PFSK-1 (cell line): ENCODE data around the gene KCNK10.

ENCODE experiments used
- FOXP2 ChIP-seq: optimal IDR thresholded peaks from 2 replicates; pipeline ENCODE3; 2011; ENCODE audit warnings: borderline replicate concordance, control low read depth, inconsistent platforms; ENCODE audit not compliant: insufficient read depth; ENCODE audit errors: extremely low read length, extremely low read depth
- POLR2AphosphoS5 ChIP-seq: IDR thresholded peaks from 2 replicates; pipeline ENCODE4 v1.6.1; 2012; ENCODE audit warnings: low read depth, mild to moderate bottlenecking, control low read depth, low read length, moderate library complexity
- SIN3A ChIP-seq: IDR thresholded peaks from 2 replicates; pipeline ENCODE4 v1.6.1; 2012; ENCODE audit warnings: mild to moderate bottlenecking, low read length, moderate library complexity, borderline replicate concordance; ENCODE audit not compliant: insufficient read depth
- TAF1 ChIP-seq: IDR thresholded peaks from 2 replicates; pipeline ENCODE4 v1.6.1; 2012; ENCODE audit warnings: low read length, control low read depth, borderline replicate concordance; ENCODE audit not compliant: insufficient read depth
- TF ChIP-seq, protein P1 (sequence below), 2 experiments: IDR thresholded peaks; 2 replicates each; pipeline versions ENCODE4 v1.6.1 to v1.8.0; 2011 to 2012; ENCODE audit warnings: low read depth in 2 of 2, low read length in 2 of 2, control low read depth in 1 of 2, inconsistent platforms in 1 of 2, mild to moderate bottlenecking in 1 of 2, moderate library complexity in 1 of 2; ENCODE audit not compliant: insufficient read depth in 1 of 2

The KCNK10 gene

DNA sequence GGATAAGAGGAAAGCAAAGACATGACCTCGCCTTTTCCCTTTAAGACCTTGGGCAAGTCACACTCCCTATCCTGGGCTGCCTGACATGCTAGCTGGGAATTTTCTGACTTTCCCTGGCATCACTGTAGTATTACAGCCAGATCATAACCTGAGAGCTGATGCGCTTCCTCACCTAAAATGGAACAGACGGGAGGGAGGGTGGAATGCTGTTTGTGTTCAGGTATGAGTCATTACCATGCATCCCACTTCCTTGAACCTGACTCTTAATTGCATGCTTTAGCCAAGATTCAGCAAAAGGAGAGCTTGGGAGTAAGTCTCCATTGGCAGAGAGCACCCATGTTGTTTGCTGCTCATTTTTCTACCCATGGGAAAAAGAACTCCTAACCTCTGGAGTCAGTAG lies 156.5 kb downstream of the KCNK10 start:
- TF ChIP-seq POLR2AphosphoS5 = no peak
- TF ChIP-seq TAF1 = no peak
- TF ChIP-seq FOXP2 = no peak
- TF ChIP-seq SIN3A = no peak
- TF ChIP-seq, protein P1, sequence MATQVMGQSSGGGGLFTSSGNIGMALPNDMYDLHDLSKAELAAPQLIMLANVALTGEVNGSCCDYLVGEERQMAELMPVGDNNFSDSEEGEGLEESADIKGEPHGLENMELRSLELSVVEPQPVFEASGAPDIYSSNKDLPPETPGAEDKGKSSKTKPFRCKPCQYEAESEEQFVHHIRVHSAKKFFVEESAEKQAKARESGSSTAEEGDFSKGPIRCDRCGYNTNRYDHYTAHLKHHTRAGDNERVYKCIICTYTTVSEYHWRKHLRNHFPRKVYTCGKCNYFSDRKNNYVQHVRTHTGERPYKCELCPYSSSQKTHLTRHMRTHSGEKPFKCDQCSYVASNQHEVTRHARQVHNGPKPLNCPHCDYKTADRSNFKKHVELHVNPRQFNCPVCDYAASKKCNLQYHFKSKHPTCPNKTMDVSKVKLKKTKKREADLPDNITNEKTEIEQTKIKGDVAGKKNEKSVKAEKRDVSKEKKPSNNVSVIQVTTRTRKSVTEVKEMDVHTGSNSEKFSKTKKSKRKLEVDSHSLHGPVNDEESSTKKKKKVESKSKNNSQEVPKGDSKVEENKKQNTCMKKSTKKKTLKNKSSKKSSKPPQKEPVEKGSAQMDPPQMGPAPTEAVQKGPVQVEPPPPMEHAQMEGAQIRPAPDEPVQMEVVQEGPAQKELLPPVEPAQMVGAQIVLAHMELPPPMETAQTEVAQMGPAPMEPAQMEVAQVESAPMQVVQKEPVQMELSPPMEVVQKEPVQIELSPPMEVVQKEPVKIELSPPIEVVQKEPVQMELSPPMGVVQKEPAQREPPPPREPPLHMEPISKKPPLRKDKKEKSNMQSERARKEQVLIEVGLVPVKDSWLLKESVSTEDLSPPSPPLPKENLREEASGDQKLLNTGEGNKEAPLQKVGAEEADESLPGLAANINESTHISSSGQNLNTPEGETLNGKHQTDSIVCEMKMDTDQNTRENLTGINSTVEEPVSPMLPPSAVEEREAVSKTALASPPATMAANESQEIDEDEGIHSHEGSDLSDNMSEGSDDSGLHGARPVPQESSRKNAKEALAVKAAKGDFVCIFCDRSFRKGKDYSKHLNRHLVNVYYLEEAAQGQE (IDR thresholded peaks at IDR 0.05; ENCODE audit: insufficient read depth in 1 of 2, low read depth in 2 of 2, low read length in 2 of 2) = no peak

DNA sequence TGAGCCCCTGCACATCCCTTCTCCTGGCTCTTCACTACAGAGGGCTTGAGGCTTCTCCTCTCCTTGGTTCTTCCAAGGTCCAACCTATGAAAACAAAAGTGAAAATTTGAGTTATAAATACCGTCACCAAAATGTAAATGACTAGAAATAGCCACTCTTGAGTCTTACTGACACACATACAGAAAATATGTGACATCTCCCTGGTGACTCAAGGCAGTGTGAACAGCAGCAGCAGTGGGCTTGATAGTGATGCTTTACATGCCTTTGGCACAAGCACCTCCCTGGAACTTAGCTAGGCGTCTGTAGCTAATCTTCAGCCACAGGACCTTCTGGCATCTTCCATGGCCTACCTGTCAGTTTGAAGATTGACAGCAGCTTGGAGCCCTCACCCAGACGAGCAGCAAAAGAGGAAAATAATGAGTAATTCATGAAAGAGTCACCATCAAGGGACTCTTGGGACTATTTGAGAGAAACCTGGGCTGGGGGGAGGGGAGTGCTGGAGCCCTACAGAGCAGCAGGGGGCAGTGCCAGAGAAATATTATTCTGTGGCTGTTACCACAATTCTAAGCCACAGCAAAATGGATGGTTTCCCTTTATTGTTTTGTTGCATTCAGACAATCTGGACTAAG lies 158.0 kb downstream of the KCNK10 start:
- TF ChIP-seq, protein P1 (IDR thresholded peaks at IDR 0.05; ENCODE audit: insufficient read depth in 1 of 2, low read depth in 2 of 2, low read length in 2 of 2) = no peak
- TF ChIP-seq FOXP2 (no peak), TAF1 (no peak), SIN3A (no peak), POLR2AphosphoS5 (no peak)

DNA sequence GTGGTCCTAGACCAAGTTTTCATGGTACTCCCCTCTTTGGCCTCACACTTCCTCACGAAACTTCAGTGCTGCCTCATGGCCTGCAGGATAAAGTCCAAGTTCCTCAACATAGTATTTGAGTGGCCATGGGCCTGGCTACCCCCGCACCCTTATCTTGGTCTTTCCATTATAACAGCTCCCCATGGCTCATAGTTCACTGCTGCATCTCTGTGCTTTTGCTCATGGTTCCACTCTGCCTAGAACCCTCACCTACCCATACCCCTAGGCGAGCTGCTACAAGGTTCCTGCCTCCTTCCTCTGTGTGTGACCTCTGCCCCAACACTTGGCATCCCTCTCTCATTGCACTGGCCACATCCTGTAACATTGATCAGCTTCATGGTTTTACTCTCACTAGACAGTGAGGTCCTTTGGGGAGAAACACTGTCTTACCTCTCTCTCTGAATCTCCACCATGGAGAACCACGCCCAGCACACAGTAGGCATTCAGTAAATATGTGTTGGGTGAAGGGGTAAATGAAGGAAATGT lies 159.3 kb downstream of the KCNK10 start:
- TF ChIP-seq FOXP2 (no peak), POLR2AphosphoS5 (no peak), TAF1 (no peak), SIN3A (no peak)
- TF ChIP-seq, protein P1 (IDR thresholded peaks at IDR 0.05; ENCODE audit: insufficient read depth in 1 of 2, low read depth in 2 of 2, low read length in 2 of 2) = no peak

DNA sequence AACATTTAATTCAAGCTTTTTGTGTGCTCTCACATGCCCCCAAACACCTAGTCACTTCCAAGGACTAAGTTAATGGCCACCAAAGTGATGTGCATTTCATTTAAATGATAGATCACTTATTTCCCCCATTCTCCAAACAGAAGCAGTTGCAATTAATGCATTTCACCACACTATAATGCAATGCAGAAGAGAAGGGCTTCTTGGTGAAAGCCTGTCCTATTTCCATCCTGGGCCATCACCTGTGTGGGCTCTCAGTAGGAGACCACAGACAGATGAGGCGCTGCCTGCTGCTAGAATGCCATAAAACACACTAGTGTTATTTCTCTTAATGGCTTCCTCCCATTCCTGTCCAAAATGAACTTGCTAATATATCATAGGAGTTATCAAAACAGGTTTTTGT lies 166.9 kb downstream of the KCNK10 start:
- no peak for TF ChIP-seq TAF1
- TF ChIP-seq, protein P1 (IDR thresholded peaks at IDR 0.05; ENCODE audit: insufficient read depth in 1 of 2, low read depth in 2 of 2, low read length in 2 of 2) = no peak
- no peak for TF ChIP-seq POLR2AphosphoS5
- no peak for TF ChIP-seq FOXP2

DNA sequence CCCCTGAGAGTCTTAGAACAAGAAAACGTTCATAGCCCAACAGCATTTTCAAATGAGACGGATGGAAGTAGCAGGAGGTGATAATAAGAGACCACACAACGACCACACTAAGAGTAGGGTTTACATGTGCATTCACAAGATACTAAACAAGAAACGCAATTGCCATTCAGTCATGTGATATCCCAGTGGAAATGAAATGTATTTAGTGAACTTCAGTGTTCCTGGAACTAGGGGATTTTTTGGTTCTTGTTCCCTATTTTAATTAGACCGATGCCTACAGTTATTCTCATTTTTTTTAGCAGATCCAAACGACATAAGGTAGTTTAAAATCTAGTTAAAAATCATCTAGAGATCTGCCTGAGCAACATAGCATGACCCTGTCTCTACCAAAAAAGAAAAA lies 168.1 kb downstream of the KCNK10 start:
- TF ChIP-seq TAF1 = no peak
- no peak for TF ChIP-seq SIN3A
- TF ChIP-seq, protein P1 (IDR thresholded peaks at IDR 0.05; ENCODE audit: insufficient read depth in 1 of 2, low read depth in 2 of 2, low read length in 2 of 2) = no peak
- no peak for TF ChIP-seq POLR2AphosphoS5
- no peak for TF ChIP-seq FOXP2
